SK-N-SH treated with all-trans-retinoic acid at 6 μM for 48 hours (cell line): Measurements from ENCODE around the gene KLRK1.
"Not testable (repeated sequence)": the region's sequence is repeated elsewhere in the genome, so short reads cannot be mapped to it uniquely, and the experiment has no call there.

Experiments used
- ISL1 ChIP-seq: fragments of 250-450 bp; sonication (Bioruptor Pico); IDR thresholded peaks from 2 replicates; pipeline ENCODE4 v2.1.2; 2022; ENCODE audit warnings: mild to moderate bottlenecking, moderate library complexity
- TF ChIP-seq, protein P1 (sequence below): fragments of 250-450 bp; sonication (Bioruptor Pico); IDR thresholded peaks from 2 replicates; pipeline ENCODE4 v1.5.1; 2020; ENCODE audit warnings: low read depth, mild to moderate bottlenecking, moderate library complexity

DNA sequence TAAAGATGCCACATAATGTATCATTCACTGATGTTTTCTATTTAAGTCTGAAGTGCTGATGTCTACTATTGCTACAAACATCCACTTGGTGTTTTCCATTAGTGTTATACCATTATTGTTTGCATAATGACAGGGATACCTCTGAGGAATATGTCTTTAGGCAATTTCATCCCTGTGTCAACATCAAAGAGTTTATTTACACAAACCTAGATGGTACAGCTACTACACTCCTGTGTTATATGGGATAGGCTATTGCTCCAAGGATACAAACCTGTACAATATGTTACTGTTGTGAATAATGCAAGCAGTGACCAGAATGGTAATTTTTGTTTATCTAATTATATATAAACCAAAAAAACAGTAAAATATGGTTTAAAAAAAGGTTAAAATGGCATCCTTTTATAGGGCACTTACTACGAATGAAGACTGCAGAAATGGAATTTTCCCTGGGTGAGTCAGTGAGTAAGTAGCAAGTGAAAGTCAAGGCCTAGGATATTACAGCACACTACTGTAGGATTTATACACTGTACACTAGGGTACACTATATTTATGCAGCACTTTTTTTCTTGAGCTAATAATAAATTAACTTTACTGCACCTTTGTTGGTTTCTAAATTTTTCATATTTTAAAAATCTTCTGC is 34.5 kb upstream of the KLRK1 start:
- TF ChIP-seq, protein P1, sequence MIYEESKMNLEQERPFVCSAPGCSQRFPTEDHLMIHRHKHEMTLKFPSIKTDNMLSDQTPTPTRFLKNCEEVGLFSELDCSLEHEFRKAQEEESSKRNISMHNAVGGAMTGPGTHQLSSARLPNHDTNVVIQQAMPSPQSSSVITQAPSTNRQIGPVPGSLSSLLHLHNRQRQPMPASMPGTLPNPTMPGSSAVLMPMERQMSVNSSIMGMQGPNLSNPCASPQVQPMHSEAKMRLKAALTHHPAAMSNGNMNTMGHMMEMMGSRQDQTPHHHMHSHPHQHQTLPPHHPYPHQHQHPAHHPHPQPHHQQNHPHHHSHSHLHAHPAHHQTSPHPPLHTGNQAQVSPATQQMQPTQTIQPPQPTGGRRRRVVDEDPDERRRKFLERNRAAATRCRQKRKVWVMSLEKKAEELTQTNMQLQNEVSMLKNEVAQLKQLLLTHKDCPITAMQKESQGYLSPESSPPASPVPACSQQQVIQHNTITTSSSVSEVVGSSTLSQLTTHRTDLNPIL = not testable (repeated sequence)
- TF ChIP-seq ISL1 = not testable (repeated sequence)
